ENCODE results near the gene ZBTB25. TPM values are rescaled to one million over a fixed set of nuclear protein-coding genes. Genes with fewer than 3 reads are reported as not detected.

ZBTB25 gene
- polyA plus RNA-seq, 1 donor (not counting 4 experiments of a cell fraction or from before 2014, with no cell fraction given): 6.8 TPM

- DNase-seq (ENCODE audit: low read depth, low spot score) (no peak), FAIRE-seq (no peak)
- Histone ChIP-seq H3K4me2 (ENCODE audit: control insufficient read depth, extremely low read depth, insufficient read depth, low read depth, low read length) (no peak overlapping the region), H3K36me3 (ENCODE audit: control insufficient read depth in 2 of 2, extremely low read depth in 1 of 2, insufficient read depth in 2 of 2, low read length in 2 of 2) (peaks cover 27 to 32% of the 10 kb centered on the region in 2 experiments), H3K27ac (ENCODE audit: control insufficient read depth, insufficient read depth, low read length) (no peak overlapping the region), H2AFZ (ENCODE audit: control insufficient read depth, low read length) (no peak overlapping the region), H3K9me1 (ENCODE audit: control insufficient read depth, extremely low read depth, insufficient read depth, low read length) (peaks cover 3% of the 10 kb centered on the region), H4K20me1 (ENCODE audit: control insufficient read depth, extremely low read depth, insufficient read depth, low read length) (no peaks in the 10 kb centered on the region), H3K4me3 (ENCODE audit: control insufficient read depth in 2 of 3, extremely low read depth in 1 of 3, insufficient read depth in 2 of 3, low read depth in 1 of 3, low read length in 3 of 3) (no peak overlapping the region), H3K79me2 (ENCODE audit: control insufficient read depth, insufficient read depth, low read length) (no peaks in the 10 kb centered on the region), H3K9me3 (ENCODE audit: control insufficient read depth, low read depth, low read length) (no peaks in the 10 kb centered on the region), H3K9ac (ENCODE audit: control insufficient read depth, extremely low read depth, insufficient read depth, low read length) (no peak overlapping the region), H3K4me1 (ENCODE audit: control insufficient read depth, extremely low read depth, insufficient read depth, low read length) (peaks cover 8% of the 10 kb centered on the region), H3K27me3 (ENCODE audit: control insufficient read depth, extremely low read depth, insufficient read depth, low read length) (no peaks in the 10 kb centered on the region)
- dilution Hi-C loops (cut with MboI; ENCODE audit: extremely low pct_ligation_motif_present, low sequenced_read_pairs): no loop called here
- no peak for TF ChIP-seq EZH2 (IDR thresholded peaks at IDR 0.05; ENCODE audit: low read length)
- no peak for TF ChIP-seq CTCF (optimal IDR thresholded peaks at IDR 0.05 in 1 of 3, IDR thresholded peaks at IDR 0.05 in 1 of 3, conservative IDR thresholded peaks at IDR 0.05 in 1 of 3; ENCODE audit: extremely low read depth in 1 of 3, insufficient read depth in 2 of 3, low read length in 3 of 3)
These were observed 69.1 kb downstream of the ZBTB25 start for GRCh38 chr14:64434528-64434927.

DNA sequence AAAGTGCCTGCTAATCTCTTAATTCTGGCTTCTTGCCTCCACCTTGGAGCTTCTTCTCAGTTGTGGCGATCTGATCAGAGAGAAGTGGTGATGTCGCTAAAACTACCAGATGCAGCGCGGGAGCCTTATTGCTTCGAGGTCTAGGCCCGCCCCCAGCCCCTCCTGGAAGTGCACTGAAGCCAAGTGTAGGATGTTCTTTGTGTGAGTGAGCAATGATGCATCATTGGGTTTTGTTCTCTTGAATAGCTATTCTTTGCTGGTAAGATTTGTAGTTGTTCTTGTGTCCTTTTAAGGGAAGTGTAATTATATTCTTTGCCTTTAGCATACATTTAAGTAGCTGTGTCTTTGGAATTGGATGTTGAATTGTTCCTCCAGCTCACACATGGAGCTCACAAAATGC lies 79.7 kb downstream of the ZBTB25 start:
- no peaks in the 10 kb centered on the region for H3K27me3 ChIP-seq (ENCODE audit: control insufficient read depth, extremely low read depth, insufficient read depth, low read length)
- FAIRE-seq (no peak), DNase-seq (ENCODE audit: low read depth, low spot score) (no peak)
- H3K9ac ChIP-seq (ENCODE audit: control insufficient read depth, extremely low read depth, insufficient read depth, low read length): no peak overlapping the region
- H3K9me1 ChIP-seq (ENCODE audit: control insufficient read depth, extremely low read depth, insufficient read depth, low read length): no peaks in the 10 kb centered on the region
- no peaks in the 10 kb centered on the region for H3K9me3 ChIP-seq (ENCODE audit: control insufficient read depth, low read depth, low read length)
- no peaks in the 10 kb centered on the region for H3K79me2 ChIP-seq (ENCODE audit: control insufficient read depth, insufficient read depth, low read length)
- no peaks in the 10 kb centered on the region for H4K20me1 ChIP-seq (ENCODE audit: control insufficient read depth, extremely low read depth, insufficient read depth, low read length)
- H3K36me3 ChIP-seq (ENCODE audit: control insufficient read depth in 2 of 2, extremely low read depth in 1 of 2, insufficient read depth in 2 of 2, low read length in 2 of 2): peaks cover 14 to 23% of the 10 kb centered on the region in 2 experiments
- TF ChIP-seq EZH2 (IDR thresholded peaks at IDR 0.05; ENCODE audit: low read length) (no peak), CTCF (optimal IDR thresholded peaks at IDR 0.05 in 1 of 3, IDR thresholded peaks at IDR 0.05 in 1 of 3, conservative IDR thresholded peaks at IDR 0.05 in 1 of 3; ENCODE audit: extremely low read depth in 1 of 3, insufficient read depth in 2 of 3, low read length in 3 of 3) (no peak)
- no peak overlapping the region for H3K4me2 ChIP-seq (ENCODE audit: control insufficient read depth, extremely low read depth, insufficient read depth, low read depth, low read length)
- no peak overlapping the region for H3K4me3 ChIP-seq (ENCODE audit: control insufficient read depth in 2 of 3, extremely low read depth in 1 of 3, insufficient read depth in 2 of 3, low read depth in 1 of 3, low read length in 3 of 3)
- no peak overlapping the region for H2AFZ ChIP-seq (ENCODE audit: control insufficient read depth, low read length)
- no peak overlapping the region for H3K27ac ChIP-seq (ENCODE audit: control insufficient read depth, insufficient read depth, low read length)
- H3K4me1 ChIP-seq (ENCODE audit: control insufficient read depth, extremely low read depth, insufficient read depth, low read length): no peaks in the 10 kb centered on the region
- dilution Hi-C loops (cut with MboI; ENCODE audit: extremely low pct_ligation_motif_present, low sequenced_read_pairs): no loop called here
